IMR-90 (cell line): ENCODE data around the gene EMX1. TPM values are rescaled to one million over a fixed set of nuclear protein-coding genes. Genes with fewer than 3 reads are reported as not detected.

Experiments
- ATAC-seq: fragments of 200-7000 bp; cut with Tn5 transposase; 2 replicates; pipeline ENCODE4 v1.9.1; 2020; ENCODE audit warnings: low read depth, mild to moderate bottlenecking, moderate library complexity
- BruUV-seq: library from RNA; stranded (reverse); fragments of 400-500 nt; replicated peaks from 2 replicates; lab custom pipeline; 2021; lab: Mats Ljungman, UMichigan
- CTCF ChIA-PET: fragments of 300-600 bp; formaldehyde crosslinking; extraction: SDS; loops from one replicate; lab custom pipeline; 2021; ENCODE audit warnings: antibody characterized with exemption; lab: Yijun Ruan, JAX
- POLR2A ChIA-PET: fragments of 300-600 bp; sonication (Branson Sonifier 250); formaldehyde crosslinking; loops from one replicate; lab custom pipeline; 2022; ENCODE audit warnings: antibody characterized with exemption; ENCODE audit not compliant: unreplicated experiment; lab: Charles Lee
- DNase-seq: peaks from one replicate; pipeline ENCODE4 v3.0.0; 2013
- H2AFZ ChIP-seq: replicated peaks from 2 replicates; pipeline ENCODE3; 2013; ENCODE audit warnings: low read length, mild to moderate bottlenecking; ENCODE audit not compliant: poor library complexity
- H2AK5ac ChIP-seq: 2 replicates; pipeline ENCODE4 v1.6.1; 2013; ENCODE audit warnings: low read depth, low read length, inconsistent platforms
- H2AK9ac ChIP-seq: replicated peaks from 2 replicates; pipeline ENCODE3; 2013; ENCODE audit warnings: mild to moderate bottlenecking, low read depth, low read length, moderate library complexity; ENCODE audit not compliant: poor library complexity
- H2BK120ac ChIP-seq: 2 replicates; pipeline ENCODE4 v1.6.1; 2013; ENCODE audit warnings: low read depth, low read length, inconsistent platforms
- H2BK15ac ChIP-seq: 3 replicates; pipeline ENCODE4 v1.6.1; 2013; ENCODE audit warnings: low read depth, low read length, inconsistent platforms
- H2BK20ac ChIP-seq: 2 replicates; pipeline ENCODE4 v1.6.1; 2013; ENCODE audit warnings: low read depth, mild to moderate bottlenecking, inconsistent platforms, low read length, moderate library complexity
- H2BK5ac ChIP-seq: 2 replicates; pipeline ENCODE4 v1.6.1; 2013; ENCODE audit warnings: mild to moderate bottlenecking, low read depth, low read length, inconsistent platforms; ENCODE audit not compliant: poor library complexity, severe bottlenecking
- H3K14ac ChIP-seq: replicated peaks from 2 replicates; pipeline ENCODE4 v1.6.1; 2013; ENCODE audit warnings: low read depth, low read length, inconsistent platforms
- H3K18ac ChIP-seq: 2 replicates; pipeline ENCODE4 v1.6.1; 2013; ENCODE audit warnings: low read depth, low read length, control low read depth
- H3K23ac ChIP-seq: 2 replicates; pipeline ENCODE4 v1.6.1; 2013; ENCODE audit warnings: low read depth, low read length, inconsistent platforms
- H3K27ac ChIP-seq: 2 replicates; pipeline ENCODE4 v1.5.1; 2013; ENCODE audit warnings: mild to moderate bottlenecking, control low read depth, low read length; ENCODE audit not compliant: insufficient read depth
- H3K27me3 ChIP-seq: 2 replicates; pipeline ENCODE4 v1.6.1; 2013; ENCODE audit warnings: low read length; ENCODE audit not compliant: control insufficient read depth, insufficient read depth
- H3K36me3 ChIP-seq: 2 replicates; pipeline ENCODE4 v1.6.1; 2013; ENCODE audit warnings: low read length, mixed read lengths; ENCODE audit not compliant: control insufficient read depth, insufficient read depth
- H3K4ac ChIP-seq: 2 replicates; pipeline ENCODE4 v1.6.1; 2013; ENCODE audit warnings: low read depth, low read length, inconsistent platforms
- H3K4me1 ChIP-seq: 2 replicates; pipeline ENCODE4 v1.6.1; 2013; ENCODE audit warnings: low read length, mixed read lengths; ENCODE audit not compliant: control insufficient read depth, insufficient read depth
- H3K4me2 ChIP-seq: 2 replicates; pipeline ENCODE4 v1.6.1; 2013; ENCODE audit warnings: low read depth, mild to moderate bottlenecking, control low read depth, low read length, moderate library complexity
- H3K4me3 ChIP-seq: 2 replicates; pipeline ENCODE4 v1.5.1; 2013; ENCODE audit warnings: low read depth, mild to moderate bottlenecking, control low read depth, low read length, moderate library complexity; ENCODE audit not compliant: insufficient read depth
- H3K56ac ChIP-seq: 2 replicates; pipeline ENCODE4 v1.6.1; 2013; ENCODE audit warnings: low read length, inconsistent platforms; ENCODE audit not compliant: insufficient read depth; ENCODE audit errors: extremely low read depth
- H3K79me1 ChIP-seq, 2 experiments: 2 replicates each; pipeline ENCODE4 v1.6.1; 2013; ENCODE audit warnings: low read length in 2 of 2, inconsistent platforms in 1 of 2, low read depth in 1 of 2
- H3K9ac ChIP-seq: 2 replicates; pipeline ENCODE4 v1.6.1; 2013; ENCODE audit warnings: low read depth, low read length, control low read depth
- H3K9me1 ChIP-seq: 2 replicates; pipeline ENCODE4 v1.6.1; 2013; ENCODE audit warnings: low read length, inconsistent platforms; ENCODE audit not compliant: insufficient read depth
- H3K9me3 ChIP-seq: 2 replicates; pipeline ENCODE4 v1.6.1; 2013; ENCODE audit warnings: low read length; ENCODE audit not compliant: control insufficient read depth, insufficient read depth
- H4K20me1 ChIP-seq: 2 replicates; pipeline ENCODE4 v1.6.1; 2013; ENCODE audit warnings: low read length, inconsistent platforms; ENCODE audit not compliant: insufficient read depth
- H4K5ac ChIP-seq: 2 replicates; pipeline ENCODE4 v1.6.1; 2013; ENCODE audit warnings: mild to moderate bottlenecking, low read depth, low read length, control low read depth
- H4K8ac ChIP-seq, 2 experiments: 2 replicates each; pipeline ENCODE4 v1.6.1; 2013; ENCODE audit warnings: low read depth in 2 of 2, low read length in 2 of 2, control low read depth in 1 of 2, inconsistent platforms in 1 of 2
- H4K91ac ChIP-seq: 2 replicates; pipeline ENCODE4 v1.6.1; 2013; ENCODE audit warnings: low read depth, low read length, inconsistent platforms; ENCODE audit not compliant: insufficient read depth
- BHLHE40 ChIP-seq: fragments of 150-350 bp; IDR thresholded peaks from 2 replicates; pipeline ENCODE4 v1.6.1; 2016; ENCODE audit warnings: mild to moderate bottlenecking, low read depth, low read length
- CEBPB ChIP-seq: IDR thresholded peaks from 2 replicates; pipeline ENCODE4 v1.6.1; 2012; ENCODE audit warnings: low read depth, low read length, improper control_type of control experiment
- CHD1 ChIP-seq: IDR thresholded peaks from 2 replicates; pipeline ENCODE4 v1.6.1; 2012; ENCODE audit warnings: low read depth, low read length, improper control_type of control experiment
- CTCF ChIP-seq: conservative IDR thresholded peaks from 2 replicates; pipeline ENCODE4 v1.5.1; 2012; ENCODE audit warnings: mild to moderate bottlenecking, low read depth, low read length, improper control_type of control experiment
- FOS ChIP-seq: fragments of 150-350 bp; IDR thresholded peaks from 2 replicates; pipeline ENCODE4 v1.6.1; 2016; ENCODE audit warnings: low read depth, low read length
- MAFK ChIP-seq: IDR thresholded peaks from 2 replicates; pipeline ENCODE4 v1.6.1; 2012; ENCODE audit warnings: low read depth, low read length, improper control_type of control experiment
- MXI1 ChIP-seq: IDR thresholded peaks from 2 replicates; pipeline ENCODE4 v1.6.1; 2012; ENCODE audit warnings: low read depth, mild to moderate bottlenecking, low read length, moderate library complexity, borderline replicate concordance
- NFE2L2 ChIP-seq: fragments of 150-350 bp; IDR thresholded peaks from 2 replicates; pipeline ENCODE4 v1.6.1; 2016; ENCODE audit warnings: low read depth, mild to moderate bottlenecking, low read length
- POLR2A ChIP-seq: IDR thresholded peaks from 2 replicates; pipeline ENCODE4 v1.6.1; 2012; ENCODE audit warnings: mild to moderate bottlenecking, low read depth, low read length
- RAD21 ChIP-seq: IDR thresholded peaks from 2 replicates; pipeline ENCODE4 v1.6.1; 2012; ENCODE audit warnings: low read length, improper control_type of control experiment
- RCOR1 ChIP-seq: IDR thresholded peaks from 2 replicates; pipeline ENCODE4 v1.6.1; 2012; ENCODE audit warnings: mild to moderate bottlenecking, low read length, improper control_type of control experiment; ENCODE audit not compliant: insufficient replicate concordance
- RFX5 ChIP-seq: IDR thresholded peaks from 2 replicates; pipeline ENCODE4 v1.8.0; 2012; ENCODE audit warnings: low read depth, mild to moderate bottlenecking, low read length, moderate library complexity
- SMC3 ChIP-seq: fragments of 150-350 bp; IDR thresholded peaks from 2 replicates; pipeline ENCODE4 v1.6.1; 2016; ENCODE audit warnings: low read depth, mild to moderate bottlenecking, antibody characterized with exemption, low read length, moderate library complexity
- USF2 ChIP-seq: fragments of 150-350 bp; IDR thresholded peaks from 2 replicates; pipeline ENCODE4 v1.6.1; 2017; ENCODE audit warnings: mild to moderate bottlenecking, antibody characterized with exemption, low read length, low read depth
- WGBS, 2 experiments: methylation state at CpG; one replicate each; pipeline versions ENCODE4 v1.1.5 to v1.1.7; 2013; ENCODE audit warnings: missing lambda C conversion rate in 2 of 2; ENCODE audit not compliant: insufficient read length in 1 of 2; ENCODE audit errors: extremely low coverage in 2 of 2; 5-methylcytosine and 5-hydroxymethylcytosine counted together
- dilution Hi-C: fragments of 300-500 bp; cut with HindIII; formaldehyde crosslinking; loops from one replicate; pipeline ENCODE4 v1.14.3; 2018; ENCODE audit warnings: low sequenced_read_pairs; ENCODE audit not compliant: unreplicated experiment
- in situ Hi-C: fragments of 300-500 bp; cut with MboI; formaldehyde crosslinking; loops from 3 replicates; pipeline ENCODE4 v1.14.3; 2019; ENCODE audit warnings: low sequenced_read_pairs, inconsistent platforms, mixed read lengths
- intact Hi-C: fragments of 100-400 bp; cut with micrococcal nuclease; formaldehyde crosslinking; loops from 2 replicates; pipeline ENCODE4 v1.10.0; 2022
- polyA plus RNA-seq, 3 experiments: library from polyadenylated mRNA; depleted of rRNA; stranded (reverse); fragments of >200 nt; gene quantifications; 2 replicates each; pipeline ENCODE4 v1.2.3, GENCODE V29; 2012; ENCODE audit warnings: low replicate concordance in 1 of 3
- total RNA-seq: library from RNA; depleted of rRNA; stranded (reverse); fragments of >200 nt; gene quantifications from 2 replicates; pipeline ENCODE4 v1.2.3, GENCODE V29; 2012

The EMX1 gene
- total and polyA plus RNA-seq, 2 of the 4 experiments (the other 2 are of a cell fraction) = not detected

GRCh38 chr2:72893594-72894319 is 23.6 kb upstream of the EMX1 start (continued):
- TF ChIP-seq BHLHE40 (no peak), RAD21 (peak; percentile 85)

- no peaks in the 10 kb centered on the region for H3K79me1 ChIP-seq
- no TSS peak for BruUV-seq
- peaks cover 3% of the 10 kb centered on the region; the same call in 1 of the 2 replicates for H3K4me1 ChIP-seq
- CTCF ChIA-PET = interaction anchor here (0.7 to 2.7 kb wide), 6 partner anchors 79 to 285 kb away, joined by 3 to 15 read pairs (median 4); no protein-coding TSS in a partner anchor
- H3K4me3 ChIP-seq = no peak overlapping the region
- no peak overlapping the region for H4K91ac ChIP-seq
- no peak overlapping the region for H2BK120ac ChIP-seq
- H2BK20ac ChIP-seq = no peak overlapping the region
- POLR2A ChIA-PET = no interaction called here
- no peak overlapping the region for H3K56ac ChIP-seq
- intact Hi-C loops = no loop called here
- no peak overlapping the region for H3K23ac ChIP-seq
- H3K27ac ChIP-seq = no peak overlapping the region
- H2BK5ac ChIP-seq = no peak overlapping the region
- WGBS, 2 experiments = no CpG with 5 or more reads among the region's 9 CpGs
- no peaks in the 10 kb centered on the region for H4K20me1 ChIP-seq
- no peak overlapping the region for H3K4me2 ChIP-seq
- peak overlapping the region; percentile 62 for H2AK9ac ChIP-seq
- no peak overlapping the region for H2AK5ac ChIP-seq
- H4K8ac ChIP-seq = no peak overlapping the region
- H3K9me3 ChIP-seq = no peaks in the 10 kb centered on the region
- no peaks in the 10 kb centered on the region for H3K9me1 ChIP-seq
- DNase-seq = no peak
- H3K9ac ChIP-seq = no peak overlapping the region
- H3K36me3 ChIP-seq = no peaks in the 10 kb centered on the region; the same call in 1 of the 2 replicates
- dilution Hi-C loops = no loop called here
- peak overlapping the region; percentile 40 for H2AFZ ChIP-seq
- peaks cover 35% of the 10 kb centered on the region for H3K27me3 ChIP-seq
- in situ Hi-C loops = loop anchor here (5.0 to 25.0 kb wide), 4 partner anchors 78 to 1357 kb away; partner anchors contain the start of gene SFXN5
- H3K18ac ChIP-seq = no peak overlapping the region
- H3K4ac ChIP-seq = no peak overlapping the region
- no peak for ATAC-seq
- no peak overlapping the region for H3K14ac ChIP-seq
- no peak overlapping the region for H4K5ac ChIP-seq
- no peak overlapping the region for H2BK15ac ChIP-seq
- TF ChIP-seq MAFK = no peak
- TF ChIP-seq CHD1 = no peak
- TF ChIP-seq BHLHE40 = no peak
- TF ChIP-seq RFX5 = no peak
- TF ChIP-seq CEBPB = no peak
- no peak for TF ChIP-seq NFE2L2
- no peak for TF ChIP-seq USF2
- no peak for TF ChIP-seq RCOR1
- TF ChIP-seq SMC3 = no peak
- TF ChIP-seq FOS = no peak
- TF ChIP-seq MXI1 = no peak
- no peak for TF ChIP-seq CTCF
- no peak for TF ChIP-seq POLR2A
Measured at GRCh38 chr2:72894514-72894913, 22.8 kb upstream of the EMX1 start.
